NOMO-1 treated with dmso at 0.1 percent for 144 hours (cell line): Measurements from ENCODE around the gene KRTAP5-4.
"Not testable (repeated sequence)": the region's sequence is repeated elsewhere in the genome, so short reads cannot be mapped to it uniquely, and the experiment has no call there.

Experiments used
- DNase-seq: peaks from one replicate; lab custom pipeline; 2025; ENCODE audit not compliant: unreplicated experiment; lab: John Stamatoyannopoulos, UW

The KRTAP5-4 gene

GRCh38 chr11:1653541-1654387 lies 31.8 kb upstream of the KRTAP5-4 start:
- no peak for DNase-seq

DNA sequence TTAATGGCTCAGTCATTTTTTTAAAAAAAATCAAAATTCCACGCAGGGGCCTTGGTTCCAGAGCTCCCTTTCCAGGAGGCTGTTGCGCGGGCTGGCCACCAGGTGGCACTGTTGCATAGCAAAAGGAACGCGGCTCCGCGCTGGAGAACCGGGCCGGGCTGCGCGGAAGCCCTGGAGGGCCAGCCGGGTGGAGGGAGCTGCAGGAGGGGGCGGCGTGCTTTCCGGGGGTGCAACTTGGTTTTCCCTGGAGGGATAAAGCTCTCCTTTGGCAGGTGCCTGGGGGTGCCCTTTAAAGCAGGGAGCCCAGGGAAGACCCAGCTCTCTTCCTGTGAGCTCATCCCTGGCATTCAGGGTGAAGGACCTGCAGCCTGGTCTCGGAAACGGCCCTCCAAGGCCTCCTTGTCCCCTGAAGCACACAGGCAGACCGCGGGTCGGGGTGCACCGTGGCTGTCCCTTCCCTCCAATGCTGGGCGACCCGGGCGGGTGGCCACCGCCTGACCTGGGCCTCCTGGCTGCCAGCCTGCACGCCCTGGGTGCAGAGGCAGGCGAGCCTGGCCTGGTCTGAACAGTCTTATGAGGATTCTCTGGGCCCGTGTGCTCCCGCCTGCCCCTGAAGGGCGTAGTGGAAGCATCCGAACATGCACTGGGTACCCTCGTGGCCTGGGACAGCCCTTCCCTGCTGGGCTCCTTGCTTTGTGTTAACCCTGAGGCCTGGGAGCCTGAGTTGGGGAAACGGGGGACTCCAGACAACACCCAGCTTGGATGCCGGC lies 31.0 kb upstream of the KRTAP5-4 start:
- DNase-seq, result no peak

DNA sequence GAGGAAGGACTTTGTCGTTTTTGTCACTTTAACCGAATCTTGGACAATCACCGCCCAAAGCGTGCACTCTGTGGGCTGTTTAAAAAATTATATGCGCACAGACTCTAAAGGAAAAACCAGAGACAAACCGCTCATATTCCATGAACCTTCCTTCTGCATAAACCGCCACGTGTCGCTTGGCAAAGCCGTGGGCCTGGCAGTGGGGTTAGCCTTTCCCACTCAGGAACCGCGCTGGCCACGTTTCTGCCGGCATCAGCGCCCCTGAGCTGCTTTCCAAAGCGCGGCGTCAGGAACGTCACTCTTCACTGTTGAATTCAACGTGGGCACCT lies 30.5 kb upstream of the KRTAP5-4 start:
- DNase-seq, result no peak

GRCh38 chr11:1652026-1652425 lies 30.1 kb upstream of the KRTAP5-4 start:
- no peak for DNase-seq

GRCh38 chr11:1651411-1651980 lies 29.6 kb upstream of the KRTAP5-4 start:
- DNase-seq, result no peak

DNA sequence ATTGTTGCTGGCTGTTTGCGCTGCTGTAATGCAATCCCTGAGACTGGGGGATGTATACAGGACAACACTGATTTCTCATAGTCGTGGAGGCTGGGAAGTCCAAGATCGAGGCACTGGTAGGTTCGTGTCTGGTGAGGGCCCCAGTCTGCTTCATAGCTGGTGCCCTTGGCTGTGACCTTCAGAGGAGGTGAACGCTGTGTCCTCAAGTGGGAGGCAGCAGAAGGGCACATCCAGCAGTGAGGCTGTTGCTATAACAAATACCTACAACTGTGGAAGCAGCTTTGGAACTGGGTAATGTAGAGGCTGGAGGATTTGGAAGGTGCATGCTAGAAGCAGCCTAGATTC lies 29.0 kb upstream of the KRTAP5-4 start:
- no peak for DNase-seq

- no peak for DNase-seq
Measured at GRCh38 chr11:1650034-1650917, 28.3 kb upstream of the KRTAP5-4 start.

GRCh38 chr11:1648653-1649420 lies 26.9 kb upstream of the KRTAP5-4 start:
- DNase-seq, result no peak

DNA sequence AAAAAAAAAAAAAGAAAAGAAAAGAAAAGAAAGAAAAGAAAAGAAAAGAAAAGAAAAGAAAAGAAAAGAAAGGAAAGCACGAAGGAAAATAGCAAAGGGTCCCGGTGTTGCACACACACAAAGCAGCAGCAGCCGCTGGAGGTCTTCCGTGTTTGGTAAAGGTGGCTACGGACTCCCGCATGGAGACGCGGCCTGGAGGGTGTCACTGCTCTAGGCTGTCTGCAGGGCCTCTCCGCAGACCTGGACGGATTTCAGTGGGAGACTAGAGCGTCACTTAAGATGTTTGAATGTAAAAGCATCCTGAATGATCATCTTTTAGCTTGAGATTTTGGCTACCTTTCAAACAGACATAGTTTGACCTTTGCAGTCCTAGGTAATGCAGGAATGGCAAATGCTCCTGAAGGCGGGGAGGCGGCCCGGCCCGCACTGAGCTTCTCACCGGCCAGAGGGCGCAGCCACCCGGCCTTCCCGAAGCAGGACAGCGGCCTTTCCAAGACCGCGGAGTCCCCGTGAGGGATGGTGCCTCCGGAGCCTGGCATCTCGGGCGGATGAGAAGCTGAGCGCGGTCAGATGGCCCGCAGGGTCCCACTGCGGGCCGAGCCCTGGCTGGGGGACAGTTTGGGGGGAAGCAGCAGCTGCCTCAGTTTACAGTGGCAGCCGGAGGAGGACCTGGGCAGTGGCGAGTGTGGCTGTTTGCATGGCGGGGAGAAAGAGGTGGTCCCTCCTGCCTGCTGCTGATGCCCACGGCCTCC lies 26.1 kb upstream of the KRTAP5-4 start:
- DNase-seq, result no peak

DNA sequence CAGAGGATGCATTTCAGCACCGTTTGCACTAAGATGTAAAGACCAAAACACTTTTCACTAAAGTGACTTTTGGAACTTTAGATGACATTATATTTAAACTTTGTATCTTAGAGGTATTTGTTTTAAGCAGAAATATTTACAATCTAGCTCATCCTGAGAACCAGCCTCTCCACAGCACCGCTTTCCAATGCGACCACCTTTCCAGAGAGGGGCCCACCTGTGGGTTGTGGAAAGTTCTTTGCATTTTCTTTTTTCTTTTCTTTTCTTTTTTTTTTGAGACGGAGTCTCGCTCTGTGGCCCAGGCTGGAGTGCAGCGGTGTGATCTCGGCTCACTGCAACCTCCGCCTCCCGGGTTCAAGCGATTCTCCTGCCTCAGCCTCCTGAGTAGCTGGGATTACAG lies 24.6 kb upstream of the KRTAP5-4 start:
- not testable (repeated sequence) for DNase-seq

DNA sequence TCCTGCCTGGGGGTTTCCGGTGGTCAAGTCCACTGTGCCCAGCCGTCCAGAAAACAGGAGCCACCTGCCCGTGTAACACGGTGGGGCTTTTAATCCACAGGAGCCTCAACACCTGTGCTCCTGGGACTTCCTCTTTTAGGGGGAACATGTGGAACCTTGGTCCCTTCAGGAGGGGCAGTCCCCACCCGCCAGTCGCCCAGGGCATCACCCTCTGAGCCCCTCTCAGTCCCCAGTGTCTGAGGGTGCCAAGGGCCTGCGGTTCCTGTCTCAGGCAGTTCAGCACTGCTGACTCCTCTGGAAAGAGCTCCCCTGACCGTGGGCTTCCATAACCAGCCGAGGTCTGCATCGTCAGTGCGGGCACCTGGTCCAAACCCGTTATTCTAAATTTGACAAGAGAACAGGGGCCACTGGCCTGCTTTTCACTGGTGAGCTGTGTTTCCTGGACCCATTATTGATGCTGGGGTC lies 23.5 kb upstream of the KRTAP5-4 start:
- no peak for DNase-seq

DNA sequence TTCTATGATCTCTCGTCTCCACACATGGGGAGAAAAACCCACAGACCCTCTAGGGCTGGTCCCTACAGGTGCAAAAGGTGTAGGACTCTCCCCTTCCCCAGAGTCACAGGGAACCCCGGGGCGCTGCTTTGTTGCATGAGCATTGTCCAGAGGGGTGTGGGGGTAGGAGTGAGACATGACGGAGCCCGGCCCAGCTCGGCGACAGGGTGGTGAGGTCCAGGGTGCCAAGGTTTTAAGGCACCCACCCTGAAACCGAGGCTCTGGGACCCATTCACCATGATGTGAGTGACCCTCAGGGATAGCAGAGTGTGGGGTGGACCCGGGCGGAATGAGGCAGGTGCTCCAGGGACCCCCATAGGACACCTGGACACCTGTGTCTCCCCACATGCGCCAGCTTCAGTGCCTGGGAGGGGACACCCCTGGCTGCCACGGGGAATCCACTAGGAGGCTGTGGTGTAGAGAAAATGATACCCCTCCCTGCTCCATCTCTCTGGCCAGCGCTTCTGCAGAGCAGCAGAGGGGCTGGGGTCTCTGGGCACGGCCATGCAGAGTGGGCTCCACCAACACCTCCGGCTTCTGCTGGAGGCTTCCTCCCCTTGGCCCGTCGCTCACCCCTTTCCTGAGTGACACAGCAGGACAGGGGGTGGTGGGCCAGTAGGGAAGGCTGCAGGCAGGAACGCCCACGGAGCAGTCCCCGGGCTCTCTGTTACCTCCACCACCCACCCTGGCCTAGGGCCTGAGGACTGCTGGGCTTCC lies 22.8 kb upstream of the KRTAP5-4 start:
- no peak for DNase-seq

DNA sequence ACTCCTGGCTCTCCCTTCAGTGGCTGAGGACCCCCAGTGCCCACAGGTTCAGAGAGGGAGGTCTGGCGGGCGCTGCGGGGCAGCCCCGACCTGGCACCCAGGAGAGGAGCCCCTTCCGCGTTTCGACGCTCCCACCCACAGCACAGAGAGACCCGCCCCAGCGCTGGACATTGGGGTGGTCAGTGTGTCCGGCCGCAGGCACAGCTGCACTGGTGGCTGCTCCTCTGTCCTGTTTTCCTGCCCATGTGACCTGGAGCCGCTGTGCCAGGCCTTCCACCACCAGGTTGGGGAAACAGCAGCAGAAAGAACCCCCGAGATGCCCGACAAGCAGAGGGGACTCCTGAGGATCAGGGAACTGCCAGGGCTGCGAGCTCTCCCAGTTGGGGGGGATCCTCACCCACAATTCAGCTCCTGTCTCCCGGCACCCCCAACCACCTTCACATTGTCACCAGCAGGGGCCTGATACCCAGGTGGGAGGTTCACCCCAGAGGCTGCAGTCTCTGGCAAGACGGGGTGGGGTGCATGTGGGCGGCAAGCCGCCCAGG lies 21.3 kb upstream of the KRTAP5-4 start:
- no peak for DNase-seq

GRCh38 chr11:1642288-1643145 lies 20.6 kb upstream of the KRTAP5-4 start:
- no peak for DNase-seq

GRCh38 chr11:1641096-1641495 lies 19.2 kb upstream of the KRTAP5-4 start:
- DNase-seq, result no peak

DNA sequence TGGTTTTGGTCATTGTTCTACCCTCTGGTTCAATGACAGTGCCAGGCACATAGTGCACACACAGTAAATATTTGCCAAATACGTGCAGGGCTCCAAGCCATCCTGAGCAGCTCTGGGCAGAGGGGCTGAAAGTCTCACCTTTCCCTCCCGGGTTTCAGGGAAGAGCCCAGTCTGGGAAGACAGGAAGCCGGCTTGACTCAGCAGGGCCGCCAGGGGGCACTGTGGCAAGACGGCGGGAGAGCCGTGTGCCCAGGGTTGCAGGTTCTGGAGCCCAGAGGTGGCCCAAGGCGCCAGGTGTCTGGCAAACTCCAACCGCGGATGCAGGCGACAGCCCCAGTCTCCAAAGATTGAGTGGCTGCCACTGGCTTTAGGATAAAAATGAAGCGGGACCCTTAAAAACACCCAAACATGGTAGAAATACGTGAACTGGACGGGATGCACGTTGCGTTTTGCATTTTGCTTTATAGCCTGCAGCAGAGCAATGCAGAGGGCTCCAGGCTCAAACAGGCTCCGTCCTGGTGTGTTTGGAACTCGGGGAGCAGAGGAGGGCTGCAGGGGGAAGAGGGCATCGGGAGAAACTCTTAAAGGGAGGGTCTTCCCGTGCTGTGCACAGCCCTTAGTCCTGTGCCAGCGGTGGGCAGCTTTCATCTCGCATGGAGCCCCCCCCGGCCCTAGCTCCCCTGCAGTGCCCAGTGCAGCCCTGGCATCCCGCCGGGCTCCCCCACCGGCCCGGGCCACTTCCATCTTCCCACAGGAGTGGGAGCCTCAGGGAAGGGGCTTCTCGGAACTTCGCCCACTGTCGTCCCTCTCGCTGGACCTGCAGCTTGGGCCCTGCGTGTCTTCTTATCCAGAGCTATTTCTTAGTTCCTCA lies 18.4 kb upstream of the KRTAP5-4 start:
- DNase-seq, result no peak

DNA sequence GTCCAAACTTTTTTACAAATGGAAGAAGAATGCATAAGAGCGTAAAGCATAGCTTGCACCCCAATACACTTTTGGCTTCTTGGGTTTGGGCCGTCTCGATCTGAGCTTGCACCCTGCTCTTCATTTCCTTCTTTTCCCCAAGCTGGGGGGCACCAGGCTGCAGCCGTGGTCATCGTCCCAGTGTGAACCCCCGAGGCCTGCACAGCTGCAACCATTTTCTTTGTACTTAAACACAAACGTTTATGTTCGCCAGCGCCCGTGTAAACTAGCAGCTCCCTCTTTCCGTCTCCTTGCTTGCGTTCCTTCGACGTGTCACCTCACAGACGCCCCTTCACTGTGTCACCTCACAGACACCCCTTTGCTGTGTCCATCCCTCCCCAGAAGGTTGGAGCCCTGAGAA lies 17.7 kb upstream of the KRTAP5-4 start:
- DNase-seq, result no peak
